ENCODE results near the gene BCL2L11.
A peak's percentile ranks its signal among the peaks of the same experiment; 100 is the strongest.

BCL2L11 gene

DNA sequence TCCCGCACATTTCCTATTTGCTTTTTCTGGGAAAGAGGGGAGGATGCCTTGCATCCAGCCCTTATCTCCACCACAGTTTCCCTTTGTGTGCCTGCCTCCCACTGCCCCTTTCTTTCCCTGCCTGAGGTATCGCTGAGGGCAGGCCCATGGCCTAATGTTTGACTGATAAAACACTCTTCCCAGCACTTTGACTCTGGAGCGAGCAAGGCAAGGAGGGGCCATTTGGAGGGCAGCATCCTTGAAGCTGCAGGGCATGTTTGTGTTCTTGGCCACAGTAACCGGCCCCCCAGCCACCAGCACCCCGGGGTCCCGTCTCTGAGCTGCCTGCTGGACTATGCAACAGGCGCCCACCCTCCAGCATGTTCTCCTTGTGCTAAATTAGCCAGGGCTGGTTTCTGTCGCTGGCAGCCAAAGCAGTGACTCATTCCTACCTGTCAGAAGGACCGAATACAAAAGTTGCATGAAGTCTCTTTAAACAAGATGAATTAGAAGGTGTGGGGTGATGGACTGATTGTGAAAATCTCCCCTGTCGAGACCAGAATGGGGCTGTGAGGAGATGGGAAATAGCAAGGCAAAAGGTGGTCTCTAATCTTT, 50.7 kb downstream of the BCL2L11 start:
- DNase-seq: no peak

DNA sequence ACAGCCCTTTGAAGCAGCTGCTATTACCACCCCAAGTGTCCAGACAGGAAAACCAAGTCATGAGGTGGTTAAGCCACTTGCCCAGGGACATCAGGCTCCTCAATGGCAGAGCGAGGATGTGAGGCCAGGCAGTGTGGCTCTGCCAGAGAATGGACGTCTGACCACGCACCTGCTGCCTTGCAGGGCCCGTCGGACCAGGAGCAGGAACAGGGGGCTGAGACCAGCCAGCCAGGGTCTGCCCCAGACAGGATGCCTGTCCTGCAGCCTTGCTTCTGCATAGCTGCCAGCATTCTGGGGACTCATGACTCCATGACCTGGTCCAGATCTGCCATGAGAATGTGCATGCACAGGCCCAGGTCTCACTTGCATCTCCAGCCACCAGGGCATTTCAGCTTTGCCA, 52.0 kb downstream of the BCL2L11 start:
- DNase-seq: no peak

DNA sequence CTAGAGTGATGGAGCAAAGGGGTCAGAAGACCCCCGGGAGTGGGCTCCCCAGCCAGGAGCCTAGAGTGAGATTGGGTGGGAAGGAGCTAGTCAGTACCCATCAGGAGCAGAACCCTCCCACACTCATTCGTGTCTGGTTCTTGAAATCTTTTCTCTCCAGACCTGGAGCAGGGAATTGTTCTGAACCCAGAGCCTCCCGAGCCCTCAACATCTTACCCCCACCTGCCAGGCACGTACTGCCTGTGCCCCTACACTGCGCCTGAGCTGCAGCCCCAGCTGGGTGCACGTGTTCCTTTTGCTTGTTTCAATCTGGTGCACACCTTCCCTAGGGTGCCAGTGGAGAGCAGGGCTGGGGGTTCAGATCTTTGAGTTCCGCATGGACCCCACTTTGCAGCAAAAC, 52.6 kb downstream of the BCL2L11 start:
- DNase-seq: no peak

GRCh38 chr2:111173856-111174255, 53.1 kb downstream of the BCL2L11 start:
- no peak for DNase-seq

- DNase-seq: no peak
These were observed 54.9 kb downstream of the BCL2L11 start for GRCh38 chr2:111175615-111176014.

DNA sequence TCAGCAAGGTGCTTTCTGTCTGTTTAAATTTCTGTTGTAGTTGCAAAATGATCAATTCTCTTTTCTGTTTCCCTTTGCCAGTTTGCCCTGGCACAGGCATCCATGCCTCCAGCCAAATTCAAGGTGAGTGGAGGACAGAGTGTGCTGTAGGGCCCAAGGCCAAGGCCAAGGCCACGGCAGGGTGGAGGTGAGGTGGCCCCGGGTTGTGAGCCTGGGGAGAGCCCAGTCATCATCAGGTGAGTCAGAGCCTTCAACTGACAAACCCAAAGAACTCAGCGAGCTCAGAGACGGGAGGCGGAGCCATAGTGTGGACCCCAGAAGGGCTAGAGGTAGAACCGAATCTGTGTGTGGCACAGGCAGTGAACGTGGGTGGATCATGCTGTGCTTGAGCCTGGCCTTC, 55.7 kb downstream of the BCL2L11 start:
- no peak for DNase-seq

- no peak for DNase-seq
These were observed 56.2 kb downstream of the BCL2L11 start for GRCh38 chr2:111176867-111177266.

DNA sequence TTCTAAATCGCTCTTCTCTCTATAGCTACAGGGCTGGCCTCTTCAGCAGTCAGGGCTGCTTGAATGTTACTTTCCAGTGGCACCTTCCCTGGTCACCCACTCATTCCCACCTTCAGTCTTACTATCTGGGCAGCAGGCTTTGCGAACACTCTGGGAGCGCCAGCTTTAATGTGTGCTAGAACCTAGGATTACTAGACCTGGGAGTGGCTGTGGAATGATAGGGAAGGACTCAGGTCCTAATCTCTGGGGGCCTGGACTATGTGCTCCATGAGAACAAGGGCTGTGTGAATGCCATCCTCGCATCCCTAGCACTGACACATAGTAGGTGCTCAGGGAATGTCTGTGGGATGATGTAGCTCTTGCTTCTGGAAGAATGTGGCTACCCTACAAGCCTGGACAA, 57.6 kb downstream of the BCL2L11 start:
- DNase-seq: no peak

- no peak for DNase-seq
These were observed 58.2 kb downstream of the BCL2L11 start for GRCh38 chr2:111178730-111179405.

DNA sequence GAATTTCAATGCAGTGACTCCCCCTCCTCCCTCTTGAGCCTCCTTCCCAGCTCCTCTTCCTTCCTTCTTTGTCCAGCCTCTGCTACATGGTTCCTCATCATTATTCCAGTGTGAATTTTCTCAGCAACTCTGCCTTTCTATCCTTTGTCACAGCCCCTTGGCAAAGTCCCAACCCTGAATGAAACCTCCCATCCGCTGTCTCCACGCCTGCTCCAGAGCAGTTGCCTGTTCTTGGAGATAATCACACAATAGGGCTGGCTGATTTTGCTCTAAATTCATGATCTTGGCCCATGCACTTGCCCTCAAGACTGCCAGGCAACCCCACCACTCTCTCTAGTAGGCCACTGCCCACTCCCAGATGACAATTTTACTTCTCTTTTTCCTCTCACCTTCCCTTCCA, 61.4 kb downstream of the BCL2L11 start:
- no peak for DNase-seq

DNA sequence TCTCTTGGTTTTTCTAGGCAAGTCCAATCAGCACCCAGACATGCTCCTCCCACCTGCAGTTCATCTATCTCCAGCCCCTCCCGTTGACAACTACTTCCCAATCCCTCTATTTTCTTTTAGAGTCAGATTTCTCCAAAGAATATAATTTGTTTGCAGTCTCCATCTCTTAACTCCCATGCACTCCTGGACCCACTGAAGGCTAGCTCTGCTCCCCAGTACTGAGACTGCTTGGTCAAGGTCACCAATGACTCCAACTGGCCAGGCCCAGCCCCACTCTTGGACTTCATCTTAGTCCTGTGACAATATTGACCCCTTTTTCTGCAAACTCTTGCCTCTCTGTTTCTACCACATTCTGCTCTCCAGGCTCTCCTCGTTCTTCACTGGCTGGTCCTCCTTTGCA, 62.0 kb downstream of the BCL2L11 start:
- no peak for DNase-seq

DNA sequence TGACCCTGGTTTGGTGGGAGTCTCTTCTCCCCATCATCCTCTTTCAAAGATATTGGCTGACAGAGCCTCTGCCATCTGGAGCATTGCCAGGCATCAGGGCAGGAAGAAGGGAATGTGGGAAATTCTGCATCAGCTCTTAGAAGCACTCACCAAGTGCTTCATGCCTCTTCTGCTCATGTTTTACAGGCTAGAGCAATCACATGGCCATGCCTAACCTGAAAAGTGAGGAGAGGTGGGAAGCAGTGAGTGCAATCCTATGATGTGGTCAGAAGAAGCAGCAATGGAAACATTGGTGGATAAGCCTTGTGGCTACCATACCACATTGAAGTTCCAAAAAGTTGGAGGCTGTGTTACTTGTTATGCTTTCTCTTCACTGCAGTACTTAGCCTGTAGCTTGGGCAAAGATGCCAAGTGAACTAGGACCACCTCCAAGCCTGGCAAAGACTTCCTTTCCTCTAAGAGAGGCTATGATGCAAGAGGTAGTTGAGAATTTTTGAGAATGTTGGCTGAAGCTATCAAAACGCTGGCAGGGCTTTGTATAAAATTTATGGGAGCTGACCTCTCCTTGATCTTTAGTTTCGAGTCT, 64.1 kb downstream of the BCL2L11 start:
- peak; percentile 50 for DNase-seq

DNA sequence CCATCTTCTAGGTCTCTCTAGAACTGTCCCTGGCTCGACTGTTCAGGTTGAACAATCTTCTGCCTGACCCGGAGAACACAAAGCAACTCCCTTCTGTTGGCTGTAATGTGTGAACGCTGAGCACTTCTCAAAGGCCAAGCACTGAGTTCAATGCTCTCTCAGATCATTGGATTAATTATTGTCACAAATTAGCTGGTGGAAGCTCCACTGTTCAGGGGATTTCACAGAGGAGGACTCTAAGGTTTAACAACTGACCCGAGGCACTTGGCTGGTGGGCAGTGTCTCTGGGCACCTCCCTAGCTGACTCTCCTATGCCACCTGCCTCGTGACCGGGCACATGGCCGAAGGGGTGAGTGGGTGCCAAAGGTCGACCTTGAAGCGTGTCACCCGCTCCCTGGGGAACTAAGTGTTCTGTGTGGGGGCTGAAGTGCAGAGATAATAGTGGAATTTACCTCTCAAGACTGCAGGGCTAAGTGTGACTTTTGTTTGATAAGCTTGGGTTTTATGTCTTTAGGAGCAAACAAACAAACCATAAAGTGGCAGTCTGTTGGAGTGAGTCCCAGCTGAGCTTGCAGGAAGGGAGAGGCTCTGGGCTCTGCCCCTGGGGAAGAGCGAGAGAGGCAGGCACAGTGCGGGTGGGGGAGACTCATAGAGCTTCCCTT, 64.8 kb downstream of the BCL2L11 start:
- DNase-seq: peak; percentile 50

GRCh38 chr2:111186121-111186715, 65.5 kb downstream of the BCL2L11 start:
- no peak for DNase-seq

- no peak for DNase-seq
These were observed 66.2 kb downstream of the BCL2L11 start for GRCh38 chr2:111186933-111187332.

DNA sequence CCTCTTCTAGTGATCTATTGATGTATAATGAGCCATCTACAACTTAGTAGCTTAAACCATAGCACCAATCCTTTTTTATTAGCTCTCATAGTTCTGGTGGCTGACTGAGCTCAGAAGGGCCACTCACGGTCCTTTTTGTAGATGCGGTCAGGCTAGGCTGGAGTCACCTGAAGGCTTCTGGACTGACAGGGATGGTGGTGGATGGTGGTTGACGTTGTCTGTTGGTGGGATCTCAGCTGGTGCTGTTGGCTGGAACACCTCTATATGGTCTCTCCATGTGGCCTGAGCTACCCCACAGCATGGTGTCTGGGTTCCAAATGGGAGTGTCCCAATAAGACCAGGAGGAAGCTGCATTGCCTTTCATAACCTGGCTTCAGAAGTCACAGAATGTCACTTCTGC, 68.0 kb downstream of the BCL2L11 start:
- DNase-seq: no peak

DNA sequence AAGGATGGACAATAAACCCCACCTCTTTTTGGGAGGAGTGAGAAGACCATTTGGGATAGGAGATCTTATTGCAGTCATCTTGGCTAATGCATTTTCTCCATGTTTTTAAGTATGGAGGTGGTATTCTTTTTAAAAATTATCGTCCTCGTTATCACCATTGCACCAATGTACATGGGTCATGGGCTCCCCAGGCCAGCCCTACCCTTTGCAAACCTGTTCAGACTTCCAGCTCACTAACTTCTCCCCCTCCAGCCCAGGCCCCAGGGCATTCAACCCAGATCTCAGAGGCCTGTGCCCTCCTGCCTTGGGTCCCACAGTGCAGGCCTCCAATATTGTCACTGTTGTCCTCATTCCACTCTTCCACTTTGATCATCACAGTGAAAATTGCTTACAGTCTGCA, 68.4 kb downstream of the BCL2L11 start:
- DNase-seq: no peak

- DNase-seq: no peak
These were observed 70.3 kb downstream of the BCL2L11 start for GRCh38 chr2:111190816-111191540.

DNA sequence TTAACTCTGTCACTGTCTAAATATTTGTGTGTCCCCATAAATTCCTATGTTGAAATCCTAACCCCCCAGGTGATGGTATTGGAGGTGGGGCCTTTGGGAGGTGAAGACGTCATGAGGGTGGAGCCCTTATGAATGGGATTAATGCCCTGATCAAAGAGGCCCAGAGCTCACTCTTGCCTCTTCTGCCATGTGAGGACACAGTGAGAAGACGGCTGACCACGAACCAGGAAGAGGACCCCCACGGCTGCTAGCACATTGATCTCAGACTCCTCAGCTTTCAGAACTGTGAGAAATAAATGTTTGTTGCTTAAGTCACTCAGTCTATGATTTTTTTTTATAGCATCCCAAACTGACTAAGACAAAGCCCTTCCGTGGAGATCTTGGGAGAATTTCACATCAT, 71.2 kb downstream of the BCL2L11 start:
- DNase-seq: no peak

DNA sequence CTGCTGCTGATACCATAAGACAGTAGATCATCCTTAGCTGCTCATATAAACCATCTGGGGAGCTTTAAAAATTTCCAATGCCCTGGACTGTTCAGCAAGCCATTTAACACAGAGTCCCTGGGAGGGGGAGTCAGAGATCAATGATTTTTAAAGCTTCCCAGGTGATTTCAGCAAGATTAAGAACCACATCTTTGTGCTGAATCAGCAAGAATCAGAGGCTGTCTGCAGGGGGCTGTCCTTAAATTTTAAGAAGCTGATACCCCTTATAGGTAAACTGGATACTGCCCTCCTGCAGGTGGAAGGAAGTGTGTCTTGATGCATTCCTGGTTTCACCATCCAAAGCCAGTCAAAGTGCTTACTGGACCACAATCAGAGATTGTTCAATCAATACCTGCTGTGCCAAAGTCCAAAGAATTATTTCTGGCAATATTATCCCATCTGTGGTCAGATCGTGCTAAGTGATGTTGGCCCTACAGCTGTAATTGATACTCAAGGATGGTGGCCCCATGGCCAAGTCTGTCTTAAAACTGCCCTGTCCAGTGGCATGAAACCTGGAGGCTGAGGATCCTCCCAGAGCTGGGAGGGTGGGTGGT, 72.2 kb downstream of the BCL2L11 start:
- DNase-seq: no peak

DNA sequence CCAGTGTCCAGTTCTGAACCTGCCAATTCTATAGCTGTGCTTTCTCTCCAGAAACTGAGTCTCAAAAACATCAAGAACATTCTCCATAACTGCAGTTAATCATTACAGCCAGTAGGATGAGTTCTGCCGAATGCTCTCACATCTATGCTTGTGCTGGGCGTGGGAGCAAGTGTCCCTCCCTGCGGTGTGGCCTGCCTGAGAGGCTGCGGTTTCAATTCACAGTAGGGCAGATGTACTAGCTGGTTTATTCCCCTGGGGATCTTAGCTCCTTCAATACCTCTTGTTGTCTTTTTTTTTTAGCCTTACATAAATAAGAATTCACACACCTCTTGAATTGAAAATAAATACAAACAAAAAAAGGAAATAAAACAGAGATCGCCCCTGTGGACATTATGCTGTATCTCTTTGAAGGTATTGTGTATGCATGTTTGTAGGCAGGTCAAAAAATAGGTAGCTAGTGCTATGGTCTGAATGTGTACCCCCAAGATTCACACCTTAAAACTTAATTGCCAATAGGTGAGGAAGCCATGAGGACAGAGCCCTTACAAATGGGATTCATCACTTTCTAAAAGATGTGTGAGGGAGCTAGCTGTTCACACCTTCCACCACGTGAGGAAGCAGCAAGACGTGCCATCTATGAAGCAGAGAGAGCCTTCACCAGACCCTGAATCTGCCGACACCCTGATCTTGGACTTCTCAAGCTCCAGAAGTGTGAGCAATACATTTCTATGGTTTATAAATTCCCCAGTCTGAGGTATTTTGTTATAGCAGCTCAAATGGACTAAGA, 74.3 kb downstream of the BCL2L11 start:
- no peak for DNase-seq

DNA sequence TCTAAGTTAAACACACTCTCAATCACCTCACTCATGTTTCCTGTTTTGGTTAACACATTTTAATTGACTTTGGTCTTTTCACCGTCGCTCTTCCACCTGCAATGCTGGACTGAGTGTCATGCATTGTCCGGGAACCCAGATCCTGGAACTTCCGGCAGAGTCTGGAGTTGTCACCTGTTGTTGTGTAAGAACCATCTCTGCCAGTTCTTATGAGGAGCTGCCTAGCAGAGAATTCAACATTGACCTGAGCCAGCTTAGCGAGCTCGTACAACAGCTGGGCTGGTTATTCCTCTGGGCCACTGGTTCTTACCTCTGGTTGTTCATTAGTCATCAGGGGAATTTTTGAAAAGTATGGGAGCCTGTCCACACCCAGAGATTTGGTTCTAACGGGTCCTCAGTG, 75.7 kb downstream of the BCL2L11 start:
- DNase-seq: no peak
